Ovary (tissue), 9 donors: ENCODE results near the gene KCTD11. TPM values are rescaled to one million over a fixed set of nuclear protein-coding genes. Genes with fewer than 3 reads are reported as not detected.
"Not testable (repeated sequence)": the region's sequence is repeated elsewhere in the genome, so short reads cannot be mapped to it uniquely, and the experiment has no call there.

ENCODE experiments used
- DNase-seq, 5 donors: peaks; one replicate each; pipeline ENCODE4 v3.0.0-alpha.2; 2019 to 2020
- H3K27ac ChIP-seq, 2 donors: fragments of 200-600 bp; one replicate each; pipeline versions ENCODE4 v1.5.1 to v1.8.0; 2019 to 2022
- H3K27me3 ChIP-seq: fragments of 200-600 bp; one replicate; pipeline ENCODE4 v1.8.0; 2022
- H3K36me3 ChIP-seq: fragments of 200-600 bp; sonication (generic); one replicate; pipeline ENCODE4 v1.5.1; 2019
- H3K4me1 ChIP-seq: one replicate; pipeline ENCODE4 v1.8.1; 2013; ENCODE audit warnings: mild to moderate bottlenecking, moderate library complexity; ENCODE audit not compliant: insufficient read depth
- H3K4me3 ChIP-seq: fragments of 200-600 bp; sonication (generic); one replicate; pipeline ENCODE4 v1.5.1; 2017
- H3K9me3 ChIP-seq, 2 donors: fragments of 200-600 bp in 1 of 2; sonication (generic) in 1 of 2; one replicate each; pipeline versions ENCODE4 v1.5.1 to v1.8.1; 2013 to 2019; ENCODE audit warnings: mild to moderate bottlenecking in 1 of 2, moderate library complexity in 1 of 2
- CTCF ChIP-seq, 3 donors: fragments of 450-650 bp in 2 of 3; fragments of 200-600 bp in 1 of 3; IDR thresholded peaks; one replicate each; pipeline versions ENCODE4 v1.5.1 to v1.8.0; 2016 to 2022; ENCODE audit warnings: antibody characterized with exemption in 3 of 3, mild to moderate bottlenecking in 1 of 3
- EP300 ChIP-seq: sonication (generic); formaldehyde crosslinking; IDR thresholded peaks from one replicate; pipeline ENCODE4 v1.6.1; 2017; ENCODE audit warnings: antibody characterized with exemption
- POLR2A ChIP-seq: fragments of 450-650 bp; IDR thresholded peaks from one replicate; pipeline ENCODE4 v1.6.1; 2017; ENCODE audit warnings: antibody characterized with exemption, mild to moderate bottlenecking, moderate library complexity
- WGBS, 3 donors: extraction: QIAGEN DNeasy Blood & Tissue Kit in 1 of 3; methylation state at CpG; one replicate each; pipeline versions ENCODE4 v1.1.5 to v1.1.7; 2013 to 2017; 5-methylcytosine and 5-hydroxymethylcytosine counted together
- intact Hi-C, 4 donors: fragments of 100-400 bp; cut with DNase I; formaldehyde crosslinking; loops; one replicate each; pipeline versions ENCODE4 v1.11.0 to v1.15.1; 2022 to 2023
- polyA plus RNA-seq, 2 donors: library from polyadenylated mRNA; stranded (reverse); fragments of 200-250 nt in 1 of 2; fragments of 350-450 nt in 1 of 2; fragmentation: Illumina TruSeq in 1 of 2; extraction: RNeasy Lipid Tissue Mini Kit (QIAGEN cat#74804) in 1 of 2; gene quantifications; one replicate each; pipeline ENCODE4 v1.2.3, GENCODE V29; 2013 to 2014
- total RNA-seq, 7 donors: library from RNA; depleted of rRNA in 2 of 7; stranded (reverse); fragments of >200 nt in 2 of 7; fragmentation: NEBNext Ultra II Directional in 3 of 7; extraction: Animal tissue kit (Norgen Biotek cat#: 25700) in 3 of 7; gene quantifications; one replicate each; pipeline versions ENCODE4 v1.1.0 to v1.2.4, GENCODE V29; 2016 to 2023
- donor health status: DM: no; HTN: no; CAD: no; lungs with moderate emphysema.
- donor health status: DM: no; HTN: no; CAD: no.
- donor health status: Bipolar disorder and iron deficiency.
- donor health status: DM: yes; HTN: yes; CAD: no.
- donor health status: DM: no; HTN: no; CAD: no.
- donor health status: DM: yes; HTN: yes; CAD: no.

The KCTD11 gene
- total and polyA plus RNA-seq, 9 donors: 5.1 to 12.9 (median 10.5) TPM

GRCh38 chr17:7332111-7332510 is 19.9 kb upstream of the KCTD11 start:
- H3K4me3 ChIP-seq: no peak overlapping the region
- TF ChIP-seq EP300 (no peak), POLR2A (no peak), CTCF (IDR thresholded peaks at IDR 0.05) (no peak)
- H3K27me3 ChIP-seq: no peaks in the 10 kb centered on the region
- no peak overlapping the region for H3K27ac ChIP-seq
- peaks cover 5% of the 10 kb centered on the region for H3K4me1 ChIP-seq
- no peaks in the 10 kb centered on the region for H3K9me3 ChIP-seq
- no peaks in the 10 kb centered on the region for H3K36me3 ChIP-seq
- no peak for DNase-seq
- intact Hi-C loops: no loop called here
- WGBS, 3 donors: 40 to 55% (median 45%) methylated on average over 7 of the region's 7 CpGs

- H3K9me3 ChIP-seq, H3K27me3 ChIP-seq, H3K27ac ChIP-seq, H3K36me3 ChIP-seq, H3K4me1 ChIP-seq, H3K4me3 ChIP-seq, DNase-seq, intact Hi-C loops: not testable (repeated sequence)
- 17 to 20% (median 18%) methylated on average over 14 of the region's 14 CpGs for WGBS, 3 donors
These were observed 19.3 kb upstream of the KCTD11 start for GRCh38 chr17:7332600-7333069.

- no peaks in the 10 kb centered on the region for H3K27me3 ChIP-seq
- 79 to 92% (median 87%) methylated on average over 3 of the region's 3 CpGs for WGBS, 3 donors
- no peak for DNase-seq
These were observed 16.9 kb upstream of the KCTD11 start for GRCh38 chr17:7334938-7335538.

GRCh38 chr17:7335765-7336164 is 16.2 kb upstream of the KCTD11 start:
- DNase-seq, H3K9me3 ChIP-seq, H3K36me3 ChIP-seq, H3K4me1 ChIP-seq, H3K27me3 ChIP-seq, intact Hi-C loops, H3K4me3 ChIP-seq, H3K27ac ChIP-seq: not testable (repeated sequence)
- WGBS, 3 donors: 76 to 81% (median 77%) methylated on average over 13 of the region's 13 CpGs

More at GRCh38 chr17:7334938-7335538, 16.9 kb upstream of the KCTD11 start:
- no peaks in the 10 kb centered on the region for H3K9me3 ChIP-seq
- no peak overlapping the region for H3K27ac ChIP-seq
- no peak overlapping the region for H3K4me3 ChIP-seq
- TF ChIP-seq CTCF (IDR thresholded peaks at IDR 0.05): no peak
- no peak for TF ChIP-seq EP300
- no peak for TF ChIP-seq POLR2A
- peaks cover 4% of the 10 kb centered on the region for H3K4me1 ChIP-seq
- no peaks in the 10 kb centered on the region for H3K36me3 ChIP-seq
- intact Hi-C loops: no loop called here

DNA sequence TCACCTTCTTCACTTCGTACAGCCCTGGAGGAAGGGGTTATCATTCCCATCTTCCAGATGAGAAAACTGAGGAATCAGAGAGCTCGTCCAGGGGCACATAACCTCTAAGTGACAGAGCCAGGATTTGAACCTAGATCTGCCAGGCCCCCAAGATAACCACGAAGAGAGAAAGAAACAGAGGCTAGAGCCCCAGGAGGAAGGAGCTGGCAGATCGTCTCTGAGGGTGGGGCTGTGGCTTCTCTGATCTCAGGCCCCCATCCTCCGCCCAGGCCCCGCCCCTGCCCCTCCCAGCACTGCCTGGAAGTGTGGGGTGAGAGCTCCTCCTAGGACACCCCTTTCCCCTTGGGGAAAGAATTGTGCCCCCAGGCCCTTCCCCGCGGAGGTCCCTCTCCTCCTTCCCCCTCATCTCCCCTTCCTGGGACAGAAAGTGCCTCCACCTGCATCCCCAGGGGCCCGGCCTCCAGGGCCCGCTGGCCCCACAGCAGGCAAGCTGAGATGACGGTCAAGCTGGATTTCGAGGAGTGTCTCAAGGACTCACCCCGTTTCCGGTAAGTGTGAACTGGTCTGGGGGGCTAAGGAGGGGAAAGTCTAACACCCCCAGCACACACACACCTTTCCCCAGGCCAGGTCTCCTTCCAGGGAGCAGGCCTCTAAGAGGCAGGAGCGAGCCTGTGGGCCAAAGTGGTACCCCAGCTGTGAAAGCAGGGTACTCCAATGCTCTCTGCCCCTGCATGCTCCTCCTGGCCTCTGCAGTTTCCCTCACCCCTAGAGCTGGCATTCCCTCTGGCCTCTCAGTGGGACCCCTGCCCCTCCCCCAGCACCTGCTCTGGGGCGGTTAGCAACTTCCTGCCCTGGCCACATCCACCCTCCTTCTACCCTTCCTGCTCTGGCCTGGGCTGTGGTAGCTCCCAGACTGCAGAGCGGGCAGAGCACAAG is 15.5 kb upstream of the KCTD11 start, which contains the start of gene ACAP1:
Gene ACAP1, plus strand, starts transcription at position 290 of the 936 bp plus-strand sequence. Its CDS starts 206 bp downstream, at position 496.
- H3K27me3 ChIP-seq: no peaks in the 10 kb centered on the region

GRCh38 chr17:7337600-7337999 is 14.4 kb upstream of the KCTD11 start:
- H3K27ac ChIP-seq, H3K36me3 ChIP-seq, intact Hi-C loops, H3K9me3 ChIP-seq, H3K4me1 ChIP-seq, H3K4me3 ChIP-seq, H3K27me3 ChIP-seq, DNase-seq: not testable (repeated sequence)
- WGBS, 3 donors: 69 to 75% (median 75%) methylated on average over 7 of the region's 7 CpGs

More for the DNA sequence above, 15.5 kb upstream of the KCTD11 start, which contains the start of gene ACAP1:
- WGBS, 3 donors: 33 to 37% (median 33%) methylated on average over 14 to 17 of the region's 17 CpGs
- H3K9me3 ChIP-seq: no peaks in the 10 kb centered on the region
- H3K27ac ChIP-seq: no peak within 1 kb of the TSS
- intact Hi-C loops: no loop called here
- H3K4me3 ChIP-seq: no peak within 1 kb of the TSS
- no peaks in the 10 kb centered on the region for H3K36me3 ChIP-seq
- TF ChIP-seq EP300 (no peak), CTCF (IDR thresholded peaks at IDR 0.05) (no peak), POLR2A (no peak)
- peak in 1 of 5 donors; percentile 14 for DNase-seq
- no peaks in the 10 kb centered on the region for H3K4me1 ChIP-seq
